HepG2 (cell line): Measurements from ENCODE around the gene EPS8L3. TPM values are rescaled to one million over a fixed set of nuclear protein-coding genes. Genes with fewer than 3 reads are reported as not detected.

Source experiments
- ATAC-seq: fragments of 200-7000 bp; cut with Tn5 transposase; 3 replicates; pipeline ENCODE4 v1.9.1; 2020; ENCODE audit warnings: mild to moderate bottlenecking, moderate library complexity
- BruUV-seq: library from RNA; stranded (reverse); fragments of 400-500 nt; replicated peaks from 2 replicates; lab custom pipeline; 2021; lab: Mats Ljungman, UMichigan
- CTCF ChIA-PET: fragments of 300-600 bp; formaldehyde crosslinking; extraction: SDS; loops from one replicate; lab custom pipeline; 2021; ENCODE audit warnings: low total read pairs, inconsistent platforms, low intra/inter-chr PET ratio; lab: Yijun Ruan, JAX
- POLR2A ChIA-PET: fragments of 350-600 bp; sonication (Branson Sonifier 250); formaldehyde crosslinking; loops from one replicate; lab custom pipeline; 2020; ENCODE audit warnings: antibody characterized with exemption, inconsistent platforms; lab: Yijun Ruan, JAX
- DNase-seq: peaks from one replicate; pipeline ENCODE4 v3.0.0-alpha.2; 2015; ENCODE audit warnings: low spot score
- FAIRE-seq: peaks from 3 replicates; lab custom pipeline; 2011; peaks lifted over from hg19 to GRCh38; lab: Jason Lieb, UNC
- H2AFZ ChIP-seq: one replicate; pipeline ENCODE4 v1.6.1; 2011; ENCODE audit warnings: low read length, inconsistent platforms
- H3K27ac ChIP-seq: fragments of 300-600 bp; 3 replicates; pipeline ENCODE4 v1.8.0; 2011; ENCODE audit warnings: mixed run types, mild to moderate bottlenecking, mixed read lengths, low read length, inconsistent platforms; ENCODE audit not compliant: insufficient read depth; ENCODE audit errors: extremely low read length
- H3K27me3 ChIP-seq, 2 experiments: fragments of 200-600 bp in 1 of 2; 2 replicates in 1 of 2; 3 replicates in 1 of 2; pipeline versions ENCODE4 v1.6.0 to v1.8.0; 2011; ENCODE audit warnings: low read length in 2 of 2, mild to moderate bottlenecking in 2 of 2, moderate library complexity in 2 of 2, inconsistent platforms in 1 of 2; ENCODE audit not compliant: insufficient read depth in 2 of 2, control insufficient read depth in 1 of 2
- H3K36me3 ChIP-seq, 2 experiments: fragments of 200-600 bp in 1 of 2; replicated peaks in 1 of 2; 2 replicates in 1 of 2; 3 replicates in 1 of 2; pipeline versions ENCODE4 v1.5.1 to v1.8.0; 2011; ENCODE audit warnings: low read length in 2 of 2, inconsistent platforms in 1 of 2; ENCODE audit not compliant: insufficient read depth in 2 of 2, control insufficient read depth in 1 of 2
- H3K4me1 ChIP-seq: 2 replicates; pipeline ENCODE4 v1.5.1; 2012; ENCODE audit warnings: low read length, inconsistent platforms; ENCODE audit not compliant: insufficient read depth
- H3K4me2 ChIP-seq: 2 replicates; pipeline ENCODE4 v1.6.0; 2011; ENCODE audit warnings: low read depth, low read length, inconsistent platforms
- H3K4me3 ChIP-seq, 3 experiments: fragments of 200-600 bp in 1 of 3; sonication (generic), shearing (Covaris generic) in 1 of 3; replicated peaks in 1 of 3; 2 replicates each; pipeline ENCODE4 v1.5.1; 2011 to 2016; ENCODE audit warnings: low read length in 3 of 3, inconsistent platforms in 2 of 3, low read depth in 2 of 3, mild to moderate bottlenecking in 2 of 3, control low read depth in 1 of 3, mixed read lengths in 1 of 3; ENCODE audit not compliant: insufficient read depth in 1 of 3
- H3K79me2 ChIP-seq: one replicate; pipeline ENCODE4 v1.6.1; 2011; ENCODE audit warnings: low read length, inconsistent platforms; ENCODE audit not compliant: insufficient read depth
- H3K9ac ChIP-seq: 2 replicates; pipeline ENCODE4 v1.6.0; 2011; ENCODE audit warnings: mild to moderate bottlenecking, low read depth, low read length, inconsistent platforms; ENCODE audit not compliant: insufficient read depth
- H3K9me3 ChIP-seq: 2 replicates; pipeline ENCODE4 v1.5.1; 2012; ENCODE audit warnings: mild to moderate bottlenecking, low read length
- H4K20me1 ChIP-seq: 2 replicates; pipeline ENCODE4 v1.6.0; 2011; ENCODE audit warnings: inconsistent platforms, mild to moderate bottlenecking, low read length, moderate library complexity; ENCODE audit not compliant: insufficient read depth
- ARHGAP35 ChIP-seq: sonication (generic); formaldehyde crosslinking; IDR thresholded peaks from 2 replicates; pipeline ENCODE4 v1.9.0; 2022; ENCODE audit warnings: mild to moderate bottlenecking, inconsistent platforms, moderate library complexity, missing genetic modification reagents, borderline replicate concordance
- CBFB ChIP-seq: sonication (generic); formaldehyde crosslinking; IDR thresholded peaks from 2 replicates; pipeline ENCODE4 v1.4.0; 2020; ENCODE audit warnings: missing genetic modification reagents
- HES4 ChIP-seq: sonication (generic); formaldehyde crosslinking; IDR thresholded peaks from 2 replicates; pipeline ENCODE4 v1.9.0; 2021; ENCODE audit warnings: mild to moderate bottlenecking, missing genetic modification reagents, borderline replicate concordance
- HNRNPL ChIP-seq: fragments of 200-400 bp; formaldehyde crosslinking; IDR thresholded peaks from 2 replicates; pipeline ENCODE4 v1.6.1; 2017; ENCODE audit warnings: mild to moderate bottlenecking, low read depth, low read length
- ISX ChIP-seq: sonication (generic); formaldehyde crosslinking; conservative IDR thresholded peaks from 2 replicates; pipeline ENCODE4 v1.5.0; 2020; ENCODE audit warnings: missing genetic modification reagents
- MYC ChIP-seq: sonication (generic); formaldehyde crosslinking; IDR thresholded peaks from 2 replicates; pipeline ENCODE4 v1.9.0; 2021; ENCODE audit warnings: missing genetic modification reagents, borderline replicate concordance
- NBN ChIP-seq: fragments of 450-650 bp; conservative IDR thresholded peaks from 2 replicates; pipeline ENCODE4 v1.6.1; 2017
- PRPF4 ChIP-seq: fragments of 200-400 bp; formaldehyde crosslinking; IDR thresholded peaks from 2 replicates; pipeline ENCODE4 v1.6.1; 2016; ENCODE audit warnings: low read length, low read depth; ENCODE audit not compliant: poor library complexity, severe bottlenecking
- SMC3 ChIP-seq: IDR thresholded peaks from 2 replicates; pipeline ENCODE4 v1.6.1; 2011; ENCODE audit warnings: low read length, improper control_type of control experiment
- SNAPC2 ChIP-seq: sonication (generic); formaldehyde crosslinking; IDR thresholded peaks from 2 replicates; pipeline ENCODE4 v1.8.1; 2022; ENCODE audit warnings: mild to moderate bottlenecking, missing genetic modification reagents
- STAG1 ChIP-seq: sonication (generic); formaldehyde crosslinking; IDR thresholded peaks from 2 replicates; pipeline ENCODE4 v1.4.0; 2020; ENCODE audit warnings: missing genetic modification reagents
- ZFAT ChIP-seq: sonication (generic); formaldehyde crosslinking; conservative IDR thresholded peaks from 2 replicates; pipeline ENCODE4 v1.8.1; 2023; ENCODE audit warnings: missing genetic modification reagents, inconsistent platforms
- ZFP41 ChIP-seq: sonication (generic); formaldehyde crosslinking; IDR thresholded peaks from 2 replicates; pipeline ENCODE4 v1.4.0; 2020; ENCODE audit warnings: mild to moderate bottlenecking, missing genetic modification reagents, borderline replicate concordance
- ZNF567 ChIP-seq: sonication (generic); formaldehyde crosslinking; IDR thresholded peaks from 2 replicates; pipeline ENCODE4 v1.8.1; 2023; ENCODE audit warnings: mild to moderate bottlenecking, missing genetic modification reagents, borderline replicate concordance
- ZSCAN9 ChIP-seq: IDR thresholded peaks from 2 replicates; pipeline ENCODE4 v1.6.1; 2016; ENCODE audit warnings: borderline replicate concordance
- WGBS: methylation state at CpG from one replicate; pipeline ENCODE4 v1.1.6; 2017; ENCODE audit warnings: low lambda C conversion rate; 5-methylcytosine and 5-hydroxymethylcytosine counted together
- in situ Hi-C: cut with HindIII; loops from 2 replicates; pipeline ENCODE4 v1.10.0; 2017; ENCODE audit warnings: low pct_unique_long_range_greater_than_20kb; ENCODE audit not compliant: extremely low pct_ligation_motif_present
- intact Hi-C: fragments of 100-400 bp; cut with micrococcal nuclease; formaldehyde crosslinking; loops from one replicate; pipeline ENCODE4 v1.10.0; 2022; ENCODE audit not compliant: unreplicated experiment
- polyA plus RNA-seq, 8 experiments: library from polyadenylated mRNA; depleted of rRNA in 3 of 8; stranded (reverse) in 7 of 8; unstranded in 1 of 8; fragments of >200 nt; fragmentation: Illumina TruSeq in 4 of 8; extraction: Trizol in 4 of 8; gene quantifications; 2 replicates each; pipeline versions ENCODE4 v1.2.1 to v1.2.3, GENCODE V29; 2011 to 2016; ENCODE audit warnings: low read depth in 4 of 8, missing spikeins in 1 of 8, mixed read lengths in 1 of 8; ENCODE audit not compliant: insufficient read depth in 1 of 8
- total RNA-seq, 5 experiments: library from RNA; depleted of rRNA; stranded (reverse); fragments of >200 nt; fragmentation: Illumina TruSeq; extraction: Trizol; gene quantifications; 2 replicates each; pipeline ENCODE4 v1.2.3, GENCODE V29; 2016; ENCODE audit warnings: low read depth in 1 of 5
- TF ChIP-seq, protein P1 (sequence below): sonication (generic); formaldehyde crosslinking; conservative IDR thresholded peaks from 2 replicates; pipeline ENCODE4 v1.8.0; 2022; ENCODE audit warnings: low read depth, missing genetic modification reagents
- TF ChIP-seq, protein P2 (sequence below): IDR thresholded peaks from 2 replicates; pipeline ENCODE4 v1.6.1; 2012; ENCODE audit warnings: inconsistent platforms
- TF ChIP-seq, protein P3 (sequence below): sonication (generic); formaldehyde crosslinking; IDR thresholded peaks from 2 replicates; pipeline ENCODE4 v1.5.0; 2020; ENCODE audit warnings: missing genetic modification reagents, mild to moderate bottlenecking, borderline replicate concordance
- TF ChIP-seq, protein P4 (sequence below): sonication (generic); formaldehyde crosslinking; IDR thresholded peaks from 2 replicates; pipeline ENCODE4 v1.4.0; 2020; ENCODE audit warnings: mild to moderate bottlenecking, low read depth, missing genetic modification reagents
- TF ChIP-seq, protein P5 (sequence below): sonication (generic); formaldehyde crosslinking; IDR thresholded peaks from 2 replicates; pipeline ENCODE4 v1.5.0; 2020; ENCODE audit warnings: mild to moderate bottlenecking, missing genetic modification reagents, moderate library complexity

Gene EPS8L3
- total and polyA plus RNA-seq, 2 of the 13 experiments (the other 11 are each of a cell fraction or from before 2014, with no cell fraction given) = 18.2 to 106 TPM

DNA sequence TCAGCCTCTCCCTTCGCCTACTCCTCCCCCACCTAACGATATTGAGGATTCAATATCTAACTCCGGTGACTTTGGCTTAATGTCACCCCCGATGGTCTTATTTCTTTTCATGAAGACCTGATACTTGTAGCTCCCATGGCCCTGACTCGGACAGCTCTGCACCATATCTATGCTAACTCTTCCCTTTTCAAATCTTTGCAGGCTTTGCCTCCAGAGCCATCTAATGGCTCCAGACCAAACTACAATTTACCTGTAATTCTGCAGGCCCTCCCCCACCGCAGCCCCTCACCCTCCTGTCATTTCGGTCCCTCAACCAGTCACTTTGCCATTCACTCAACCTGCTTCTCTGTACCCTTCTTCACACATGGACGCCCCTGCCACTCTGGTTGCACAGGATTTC lies 59.5 kb downstream of the EPS8L3 start:
- ChIA-PET CTCF (interaction anchor here (2.3 kb wide), 1 partner anchor 61 kb away, joined by 11 read pairs; no protein-coding TSS in a partner anchor), POLR2A (interaction anchor here (1.2 kb wide), 1 partner anchor 156 kb away, joined by 3 read pairs; the partner anchor contains the start of gene GNAI3)
- no peak for FAIRE-seq
- intact Hi-C loops = loop anchor here (2.0 kb wide), 1 partner anchor 61 kb away; no protein-coding TSS in a partner anchor
- H3K4me1 ChIP-seq = no peaks in the 10 kb centered on the region
- WGBS = 7% methylated on average over 8 of the region's 8 CpGs
- in situ Hi-C loops = no loop called here
- ATAC-seq = peak; percentile 74
- H3K4me3 ChIP-seq = no peak overlapping the region
- H3K36me3 ChIP-seq = no peaks in the 10 kb centered on the region
- H3K9me3 ChIP-seq = no peaks in the 10 kb centered on the region
- H2AFZ ChIP-seq = no peak overlapping the region
- H3K27me3 ChIP-seq = peaks cover 2 to 13% of the 10 kb centered on the region in 2 experiments; a peak in 2 of 5 replicates
- H3K79me2 ChIP-seq = no peaks in the 10 kb centered on the region
- peak; percentile 19 for DNase-seq
- H3K27ac ChIP-seq = no peak overlapping the region
- H4K20me1 ChIP-seq = no peaks in the 10 kb centered on the region
- BruUV-seq = no TSS peak
- no peak overlapping the region for H3K9ac ChIP-seq
- no peak overlapping the region; the same call in 1 of the 2 replicates for H3K4me2 ChIP-seq
- TF ChIP-seq SNAPC2 (CRISPR knock-in tag) (no peak), HNRNPL (no peak), PRPF4 (peak; percentile 42), STAG1 (CRISPR knock-in tag) (peak; percentile 76), NBN (no peak), ISX (CRISPR knock-in tag) (no peak), ZFAT (CRISPR knock-in tag) (no peak), HES4 (CRISPR knock-in tag) (no peak), ZSCAN9 (no peak), CBFB (CRISPR knock-in tag) (no peak), SMC3 (peak; percentile 54), ARHGAP35 (CRISPR knock-in tag) (no peak), MYC (CRISPR knock-in tag) (no peak), ZNF567 (CRISPR knock-in tag) (no peak), ZFP41 (CRISPR knock-in tag) (no peak)
- TF ChIP-seq, protein P1, sequence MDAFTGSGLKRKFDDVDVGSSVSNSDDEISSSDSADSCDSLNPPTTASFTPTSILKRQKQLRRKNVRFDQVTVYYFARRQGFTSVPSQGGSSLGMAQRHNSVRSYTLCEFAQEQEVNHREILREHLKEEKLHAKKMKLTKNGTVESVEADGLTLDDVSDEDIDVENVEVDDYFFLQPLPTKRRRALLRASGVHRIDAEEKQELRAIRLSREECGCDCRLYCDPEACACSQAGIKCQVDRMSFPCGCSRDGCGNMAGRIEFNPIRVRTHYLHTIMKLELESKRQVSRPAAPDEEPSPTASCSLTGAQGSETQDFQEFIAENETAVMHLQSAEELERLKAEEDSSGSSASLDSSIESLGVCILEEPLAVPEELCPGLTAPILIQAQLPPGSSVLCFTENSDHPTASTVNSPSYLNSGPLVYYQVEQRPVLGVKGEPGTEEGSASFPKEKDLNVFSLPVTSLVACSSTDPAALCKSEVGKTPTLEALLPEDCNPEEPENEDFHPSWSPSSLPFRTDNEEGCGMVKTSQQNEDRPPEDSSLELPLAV (CRISPR knock-in tag) = no peak
- TF ChIP-seq, protein P2, sequence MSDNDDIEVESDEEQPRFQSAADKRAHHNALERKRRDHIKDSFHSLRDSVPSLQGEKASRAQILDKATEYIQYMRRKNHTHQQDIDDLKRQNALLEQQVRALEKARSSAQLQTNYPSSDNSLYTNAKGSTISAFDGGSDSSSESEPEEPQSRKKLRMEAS = no peak
- TF ChIP-seq, protein P3, sequence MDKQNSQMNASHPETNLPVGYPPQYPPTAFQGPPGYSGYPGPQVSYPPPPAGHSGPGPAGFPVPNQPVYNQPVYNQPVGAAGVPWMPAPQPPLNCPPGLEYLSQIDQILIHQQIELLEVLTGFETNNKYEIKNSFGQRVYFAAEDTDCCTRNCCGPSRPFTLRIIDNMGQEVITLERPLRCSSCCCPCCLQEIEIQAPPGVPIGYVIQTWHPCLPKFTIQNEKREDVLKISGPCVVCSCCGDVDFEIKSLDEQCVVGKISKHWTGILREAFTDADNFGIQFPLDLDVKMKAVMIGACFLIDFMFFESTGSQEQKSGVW (CRISPR knock-in tag) = no peak
- TF ChIP-seq, protein P4, sequence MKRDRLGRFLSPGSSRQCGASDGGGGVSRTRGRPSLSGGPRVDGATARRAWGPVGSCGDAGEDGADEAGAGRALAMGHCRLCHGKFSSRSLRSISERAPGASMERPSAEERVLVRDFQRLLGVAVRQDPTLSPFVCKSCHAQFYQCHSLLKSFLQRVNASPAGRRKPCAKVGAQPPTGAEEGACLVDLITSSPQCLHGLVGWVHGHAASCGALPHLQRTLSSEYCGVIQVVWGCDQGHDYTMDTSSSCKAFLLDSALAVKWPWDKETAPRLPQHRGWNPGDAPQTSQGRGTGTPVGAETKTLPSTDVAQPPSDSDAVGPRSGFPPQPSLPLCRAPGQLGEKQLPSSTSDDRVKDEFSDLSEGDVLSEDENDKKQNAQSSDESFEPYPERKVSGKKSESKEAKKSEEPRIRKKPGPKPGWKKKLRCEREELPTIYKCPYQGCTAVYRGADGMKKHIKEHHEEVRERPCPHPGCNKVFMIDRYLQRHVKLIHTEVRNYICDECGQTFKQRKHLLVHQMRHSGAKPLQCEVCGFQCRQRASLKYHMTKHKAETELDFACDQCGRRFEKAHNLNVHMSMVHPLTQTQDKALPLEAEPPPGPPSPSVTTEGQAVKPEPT = no peak
- TF ChIP-seq, protein P5, sequence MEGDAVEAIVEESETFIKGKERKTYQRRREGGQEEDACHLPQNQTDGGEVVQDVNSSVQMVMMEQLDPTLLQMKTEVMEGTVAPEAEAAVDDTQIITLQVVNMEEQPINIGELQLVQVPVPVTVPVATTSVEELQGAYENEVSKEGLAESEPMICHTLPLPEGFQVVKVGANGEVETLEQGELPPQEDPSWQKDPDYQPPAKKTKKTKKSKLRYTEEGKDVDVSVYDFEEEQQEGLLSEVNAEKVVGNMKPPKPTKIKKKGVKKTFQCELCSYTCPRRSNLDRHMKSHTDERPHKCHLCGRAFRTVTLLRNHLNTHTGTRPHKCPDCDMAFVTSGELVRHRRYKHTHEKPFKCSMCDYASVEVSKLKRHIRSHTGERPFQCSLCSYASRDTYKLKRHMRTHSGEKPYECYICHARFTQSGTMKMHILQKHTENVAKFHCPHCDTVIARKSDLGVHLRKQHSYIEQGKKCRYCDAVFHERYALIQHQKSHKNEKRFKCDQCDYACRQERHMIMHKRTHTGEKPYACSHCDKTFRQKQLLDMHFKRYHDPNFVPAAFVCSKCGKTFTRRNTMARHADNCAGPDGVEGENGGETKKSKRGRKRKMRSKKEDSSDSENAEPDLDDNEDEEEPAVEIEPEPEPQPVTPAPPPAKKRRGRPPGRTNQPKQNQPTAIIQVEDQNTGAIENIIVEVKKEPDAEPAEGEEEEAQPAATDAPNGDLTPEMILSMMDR (CRISPR knock-in tag) = peak; percentile 66
